Measurements from ENCODE around the gene NCAM1. TPM values are rescaled to one million over a fixed set of nuclear protein-coding genes. Genes with fewer than 3 reads are reported as not detected.

Gene NCAM1
- total RNA-seq, 1 experiment from 2014 or later = 5.9 TPM

DNA sequence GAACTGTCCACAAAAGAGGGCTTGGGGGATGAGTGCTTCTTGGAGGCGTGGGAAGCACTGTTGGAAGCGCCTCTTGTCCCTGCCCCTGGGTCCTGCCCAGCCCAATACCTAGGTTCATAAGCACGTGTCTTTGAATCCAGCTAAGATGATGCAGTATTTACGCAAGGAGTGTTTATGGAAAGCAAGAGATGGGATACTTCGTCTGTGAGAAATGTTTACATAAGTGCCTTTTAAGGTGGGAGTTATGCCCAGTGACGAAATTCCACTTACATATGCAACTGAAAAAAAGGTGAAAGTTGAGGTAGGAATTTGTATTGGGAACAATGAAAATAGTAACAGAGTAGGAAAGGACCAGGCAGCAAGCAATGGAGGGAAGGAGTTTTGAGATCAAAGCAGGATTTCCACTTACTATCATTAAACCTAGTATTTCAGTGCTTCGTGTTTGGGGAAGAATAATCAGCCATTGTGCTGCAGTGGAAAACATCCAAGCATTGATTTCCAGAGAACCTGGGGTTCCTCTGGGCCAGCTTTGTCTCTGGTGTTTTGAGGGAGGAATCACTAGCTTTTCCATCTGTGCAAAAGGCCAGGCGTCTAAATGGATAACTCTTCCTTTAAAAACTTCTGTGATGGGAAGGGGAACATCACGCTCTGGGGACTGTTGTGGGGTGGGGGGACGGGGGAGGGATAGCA, 237.9 kb downstream of the NCAM1 start (continued):
- TF ChIP-seq, protein P1, sequence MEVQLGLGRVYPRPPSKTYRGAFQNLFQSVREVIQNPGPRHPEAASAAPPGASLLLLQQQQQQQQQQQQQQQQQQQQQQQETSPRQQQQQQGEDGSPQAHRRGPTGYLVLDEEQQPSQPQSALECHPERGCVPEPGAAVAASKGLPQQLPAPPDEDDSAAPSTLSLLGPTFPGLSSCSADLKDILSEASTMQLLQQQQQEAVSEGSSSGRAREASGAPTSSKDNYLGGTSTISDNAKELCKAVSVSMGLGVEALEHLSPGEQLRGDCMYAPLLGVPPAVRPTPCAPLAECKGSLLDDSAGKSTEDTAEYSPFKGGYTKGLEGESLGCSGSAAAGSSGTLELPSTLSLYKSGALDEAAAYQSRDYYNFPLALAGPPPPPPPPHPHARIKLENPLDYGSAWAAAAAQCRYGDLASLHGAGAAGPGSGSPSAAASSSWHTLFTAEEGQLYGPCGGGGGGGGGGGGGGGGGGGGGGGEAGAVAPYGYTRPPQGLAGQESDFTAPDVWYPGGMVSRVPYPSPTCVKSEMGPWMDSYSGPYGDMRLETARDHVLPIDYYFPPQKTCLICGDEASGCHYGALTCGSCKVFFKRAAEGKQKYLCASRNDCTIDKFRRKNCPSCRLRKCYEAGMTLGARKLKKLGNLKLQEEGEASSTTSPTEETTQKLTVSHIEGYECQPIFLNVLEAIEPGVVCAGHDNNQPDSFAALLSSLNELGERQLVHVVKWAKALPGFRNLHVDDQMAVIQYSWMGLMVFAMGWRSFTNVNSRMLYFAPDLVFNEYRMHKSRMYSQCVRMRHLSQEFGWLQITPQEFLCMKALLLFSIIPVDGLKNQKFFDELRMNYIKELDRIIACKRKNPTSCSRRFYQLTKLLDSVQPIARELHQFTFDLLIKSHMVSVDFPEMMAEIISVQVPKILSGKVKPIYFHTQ (CRISPR knock-in tag; IDR thresholded peaks at IDR 0.05) = no peak
- no peak for TF ChIP-seq TEAD1 (CRISPR knock-in tag; IDR thresholded peaks at IDR 0.05)
- no peak for TF ChIP-seq ZNF396 (CRISPR knock-in tag; IDR thresholded peaks at IDR 0.05; ENCODE audit: borderline replicate concordance)
- TF ChIP-seq, protein P2, sequence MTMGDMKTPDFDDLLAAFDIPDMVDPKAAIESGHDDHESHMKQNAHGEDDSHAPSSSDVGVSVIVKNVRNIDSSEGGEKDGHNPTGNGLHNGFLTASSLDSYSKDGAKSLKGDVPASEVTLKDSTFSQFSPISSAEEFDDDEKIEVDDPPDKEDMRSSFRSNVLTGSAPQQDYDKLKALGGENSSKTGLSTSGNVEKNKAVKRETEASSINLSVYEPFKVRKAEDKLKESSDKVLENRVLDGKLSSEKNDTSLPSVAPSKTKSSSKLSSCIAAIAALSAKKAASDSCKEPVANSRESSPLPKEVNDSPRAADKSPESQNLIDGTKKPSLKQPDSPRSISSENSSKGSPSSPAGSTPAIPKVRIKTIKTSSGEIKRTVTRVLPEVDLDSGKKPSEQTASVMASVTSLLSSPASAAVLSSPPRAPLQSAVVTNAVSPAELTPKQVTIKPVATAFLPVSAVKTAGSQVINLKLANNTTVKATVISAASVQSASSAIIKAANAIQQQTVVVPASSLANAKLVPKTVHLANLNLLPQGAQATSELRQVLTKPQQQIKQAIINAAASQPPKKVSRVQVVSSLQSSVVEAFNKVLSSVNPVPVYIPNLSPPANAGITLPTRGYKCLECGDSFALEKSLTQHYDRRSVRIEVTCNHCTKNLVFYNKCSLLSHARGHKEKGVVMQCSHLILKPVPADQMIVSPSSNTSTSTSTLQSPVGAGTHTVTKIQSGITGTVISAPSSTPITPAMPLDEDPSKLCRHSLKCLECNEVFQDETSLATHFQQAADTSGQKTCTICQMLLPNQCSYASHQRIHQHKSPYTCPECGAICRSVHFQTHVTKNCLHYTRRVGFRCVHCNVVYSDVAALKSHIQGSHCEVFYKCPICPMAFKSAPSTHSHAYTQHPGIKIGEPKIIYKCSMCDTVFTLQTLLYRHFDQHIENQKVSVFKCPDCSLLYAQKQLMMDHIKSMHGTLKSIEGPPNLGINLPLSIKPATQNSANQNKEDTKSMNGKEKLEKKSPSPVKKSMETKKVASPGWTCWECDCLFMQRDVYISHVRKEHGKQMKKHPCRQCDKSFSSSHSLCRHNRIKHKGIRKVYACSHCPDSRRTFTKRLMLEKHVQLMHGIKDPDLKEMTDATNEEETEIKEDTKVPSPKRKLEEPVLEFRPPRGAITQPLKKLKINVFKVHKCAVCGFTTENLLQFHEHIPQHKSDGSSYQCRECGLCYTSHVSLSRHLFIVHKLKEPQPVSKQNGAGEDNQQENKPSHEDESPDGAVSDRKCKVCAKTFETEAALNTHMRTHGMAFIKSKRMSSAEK (CRISPR knock-in tag; IDR thresholded peaks at IDR 0.05; ENCODE audit: borderline replicate concordance) = no peak
- no peak for TF ChIP-seq ZNF423 (CRISPR knock-in tag; IDR thresholded peaks at IDR 0.05)
- TF ChIP-seq ATF1 (CRISPR knock-in tag; IDR thresholded peaks at IDR 0.05) = no peak
- no peak for TF ChIP-seq RORB (CRISPR knock-in tag; IDR thresholded peaks at IDR 0.05)
- TF ChIP-seq ZNF219 (CRISPR knock-in tag; IDR thresholded peaks at IDR 0.05; ENCODE audit: borderline replicate concordance) = no peak

DNA sequence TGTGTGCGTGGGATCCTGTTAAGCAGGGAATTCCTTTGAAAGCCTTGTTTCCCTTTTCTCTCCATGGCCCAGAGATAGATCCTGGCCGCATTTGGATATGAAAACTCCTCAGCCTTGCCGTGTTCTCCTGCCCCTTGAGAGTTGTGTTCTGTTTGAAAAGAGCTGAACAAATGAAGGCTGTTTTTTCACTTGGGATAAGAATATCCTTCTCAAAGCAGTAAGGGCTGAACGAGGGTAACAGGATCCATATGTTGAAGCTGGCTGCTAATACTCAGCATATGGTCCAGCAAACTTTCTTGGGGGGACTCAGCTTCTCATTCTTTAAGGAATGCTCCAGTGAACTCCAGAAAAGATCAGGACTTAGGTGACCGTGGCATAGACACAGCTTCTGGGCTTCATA, 238.6 kb downstream of the NCAM1 start:
- H3K4me1 Mint-ChIP-seq = 0 out of 2 replicates have a peak, but pooled peaks cover 2% of the 10 kb centered on the region
- no peak for ATAC-seq
- no peak overlapping the region for H3K27ac Mint-ChIP-seq
- H3K27me3 Mint-ChIP-seq (ENCODE audit: low read depth) = no peaks in the 10 kb centered on the region; the same call in 1 of the 2 replicates
- CTCF ChIA-PET = interaction anchor here (0.8 to 1.1 kb wide), 2 partner anchors 75 to 612 kb away, joined by 3 read pairs; no protein-coding TSS in a partner anchor
- no peaks in the 10 kb centered on the region for H3K9me3 Mint-ChIP-seq
- no peak overlapping the region for H3K4me3 Mint-ChIP-seq
- no peaks in the 10 kb centered on the region for H3K36me3 Mint-ChIP-seq
- no peak for DNase-seq (ENCODE audit: low spot score)
- POLR2A ChIA-PET = no interaction called here
- TF ChIP-seq, protein P3, sequence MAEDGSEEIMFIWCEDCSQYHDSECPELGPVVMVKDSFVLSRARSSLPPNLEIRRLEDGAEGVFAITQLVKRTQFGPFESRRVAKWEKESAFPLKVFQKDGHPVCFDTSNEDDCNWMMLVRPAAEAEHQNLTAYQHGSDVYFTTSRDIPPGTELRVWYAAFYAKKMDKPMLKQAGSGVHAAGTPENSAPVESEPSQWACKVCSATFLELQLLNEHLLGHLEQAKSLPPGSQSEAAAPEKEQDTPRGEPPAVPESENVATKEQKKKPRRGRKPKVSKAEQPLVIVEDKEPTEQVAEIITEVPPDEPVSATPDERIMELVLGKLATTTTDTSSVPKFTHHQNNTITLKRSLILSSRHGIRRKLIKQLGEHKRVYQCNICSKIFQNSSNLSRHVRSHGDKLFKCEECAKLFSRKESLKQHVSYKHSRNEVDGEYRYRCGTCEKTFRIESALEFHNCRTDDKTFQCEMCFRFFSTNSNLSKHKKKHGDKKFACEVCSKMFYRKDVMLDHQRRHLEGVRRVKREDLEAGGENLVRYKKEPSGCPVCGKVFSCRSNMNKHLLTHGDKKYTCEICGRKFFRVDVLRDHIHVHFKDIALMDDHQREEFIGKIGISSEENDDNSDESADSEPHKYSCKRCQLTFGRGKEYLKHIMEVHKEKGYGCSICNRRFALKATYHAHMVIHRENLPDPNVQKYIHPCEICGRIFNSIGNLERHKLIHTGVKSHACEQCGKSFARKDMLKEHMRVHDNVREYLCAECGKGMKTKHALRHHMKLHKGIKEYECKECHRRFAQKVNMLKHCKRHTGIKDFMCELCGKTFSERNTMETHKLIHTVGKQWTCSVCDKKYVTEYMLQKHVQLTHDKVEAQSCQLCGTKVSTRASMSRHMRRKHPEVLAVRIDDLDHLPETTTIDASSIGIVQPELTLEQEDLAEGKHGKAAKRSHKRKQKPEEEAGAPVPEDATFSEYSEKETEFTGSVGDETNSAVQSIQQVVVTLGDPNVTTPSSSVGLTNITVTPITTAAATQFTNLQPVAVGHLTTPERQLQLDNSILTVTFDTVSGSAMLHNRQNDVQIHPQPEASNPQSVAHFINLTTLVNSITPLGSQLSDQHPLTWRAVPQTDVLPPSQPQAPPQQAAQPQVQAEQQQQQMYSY (CRISPR knock-in tag; IDR thresholded peaks at IDR 0.05) = no peak
- no peak for TF ChIP-seq TEAD4 (CRISPR knock-in tag; IDR thresholded peaks at IDR 0.05)
- TF ChIP-seq NR3C1 (CRISPR knock-in tag; conservative IDR thresholded peaks at IDR 0.05; ENCODE audit: low read depth) = no peak
- no peak for TF ChIP-seq KAT7 (CRISPR knock-in tag; IDR thresholded peaks at IDR 0.05; ENCODE audit: borderline replicate concordance)
- no peak for TF ChIP-seq GTF2I (CRISPR knock-in tag; conservative IDR thresholded peaks at IDR 0.05)
- TF ChIP-seq JAZF1 (CRISPR knock-in tag; IDR thresholded peaks at IDR 0.05) = no peak
- TF ChIP-seq TEAD1 (CRISPR knock-in tag; IDR thresholded peaks at IDR 0.05) = no peak
- no peak for TF ChIP-seq ZNF138 (CRISPR knock-in tag; conservative IDR thresholded peaks at IDR 0.05)
- TF ChIP-seq ZNF416 (CRISPR knock-in tag; IDR thresholded peaks at IDR 0.05) = no peak
- TF ChIP-seq ZBTB21 (CRISPR knock-in tag; IDR thresholded peaks at IDR 0.05; ENCODE audit: borderline replicate concordance) = no peak
- no peak for TF ChIP-seq IRF2 (CRISPR knock-in tag; IDR thresholded peaks at IDR 0.05; ENCODE audit: borderline replicate concordance, low read depth)
- TF ChIP-seq GABPB1 (CRISPR knock-in tag; IDR thresholded peaks at IDR 0.05) = no peak
- TF ChIP-seq, protein P4, sequence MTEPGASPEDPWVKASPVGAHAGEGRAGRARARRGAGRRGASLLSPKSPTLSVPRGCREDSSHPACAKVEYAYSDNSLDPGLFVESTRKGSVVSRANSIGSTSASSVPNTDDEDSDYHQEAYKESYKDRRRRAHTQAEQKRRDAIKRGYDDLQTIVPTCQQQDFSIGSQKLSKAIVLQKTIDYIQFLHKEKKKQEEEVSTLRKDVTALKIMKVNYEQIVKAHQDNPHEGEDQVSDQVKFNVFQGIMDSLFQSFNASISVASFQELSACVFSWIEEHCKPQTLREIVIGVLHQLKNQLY (CRISPR knock-in tag; IDR thresholded peaks at IDR 0.05) = no peak
- no peak for TF ChIP-seq CREM (CRISPR knock-in tag; IDR thresholded peaks at IDR 0.05)
- TF ChIP-seq, protein P1 (CRISPR knock-in tag; IDR thresholded peaks at IDR 0.05) = no peak
